IMR-90 (cell line): Measurements from ENCODE around the gene MARVELD3. TPM values are rescaled to one million over a fixed set of nuclear protein-coding genes. Genes with fewer than 3 reads are reported as not detected.

Source experiments
- ATAC-seq: fragments of 200-7000 bp; cut with Tn5 transposase; 2 replicates; pipeline ENCODE4 v1.9.1; 2020; ENCODE audit warnings: low read depth, mild to moderate bottlenecking, moderate library complexity
- BruUV-seq: library from RNA; stranded (reverse); fragments of 400-500 nt; replicated peaks from 2 replicates; lab custom pipeline; 2021; lab: Mats Ljungman, UMichigan
- CTCF ChIA-PET: fragments of 300-600 bp; formaldehyde crosslinking; extraction: SDS; loops from one replicate; lab custom pipeline; 2021; ENCODE audit warnings: antibody characterized with exemption; lab: Yijun Ruan, JAX
- POLR2A ChIA-PET: fragments of 300-600 bp; sonication (Branson Sonifier 250); formaldehyde crosslinking; loops from one replicate; lab custom pipeline; 2022; ENCODE audit warnings: antibody characterized with exemption; ENCODE audit not compliant: unreplicated experiment; lab: Charles Lee
- DNase-seq: peaks from one replicate; pipeline ENCODE4 v3.0.0; 2013
- H2AFZ ChIP-seq: replicated peaks from 2 replicates; pipeline ENCODE3; 2013; ENCODE audit warnings: low read length, mild to moderate bottlenecking; ENCODE audit not compliant: poor library complexity
- H2AK5ac ChIP-seq: 2 replicates; pipeline ENCODE4 v1.6.1; 2013; ENCODE audit warnings: low read depth, low read length, inconsistent platforms
- H2AK9ac ChIP-seq: replicated peaks from 2 replicates; pipeline ENCODE3; 2013; ENCODE audit warnings: mild to moderate bottlenecking, low read depth, low read length, moderate library complexity; ENCODE audit not compliant: poor library complexity
- H2BK120ac ChIP-seq: 2 replicates; pipeline ENCODE4 v1.6.1; 2013; ENCODE audit warnings: low read depth, low read length, inconsistent platforms
- H2BK15ac ChIP-seq: 3 replicates; pipeline ENCODE4 v1.6.1; 2013; ENCODE audit warnings: low read depth, low read length, inconsistent platforms
- H2BK20ac ChIP-seq: 2 replicates; pipeline ENCODE4 v1.6.1; 2013; ENCODE audit warnings: low read depth, mild to moderate bottlenecking, inconsistent platforms, low read length, moderate library complexity
- H2BK5ac ChIP-seq: 2 replicates; pipeline ENCODE4 v1.6.1; 2013; ENCODE audit warnings: mild to moderate bottlenecking, low read depth, low read length, inconsistent platforms; ENCODE audit not compliant: poor library complexity, severe bottlenecking
- H3K14ac ChIP-seq: replicated peaks from 2 replicates; pipeline ENCODE4 v1.6.1; 2013; ENCODE audit warnings: low read depth, low read length, inconsistent platforms
- H3K18ac ChIP-seq: 2 replicates; pipeline ENCODE4 v1.6.1; 2013; ENCODE audit warnings: low read depth, low read length, control low read depth
- H3K23ac ChIP-seq: 2 replicates; pipeline ENCODE4 v1.6.1; 2013; ENCODE audit warnings: low read depth, low read length, inconsistent platforms
- H3K27ac ChIP-seq: 2 replicates; pipeline ENCODE4 v1.5.1; 2013; ENCODE audit warnings: mild to moderate bottlenecking, control low read depth, low read length; ENCODE audit not compliant: insufficient read depth
- H3K27me3 ChIP-seq: 2 replicates; pipeline ENCODE4 v1.6.1; 2013; ENCODE audit warnings: low read length; ENCODE audit not compliant: control insufficient read depth, insufficient read depth
- H3K36me3 ChIP-seq: 2 replicates; pipeline ENCODE4 v1.6.1; 2013; ENCODE audit warnings: low read length, mixed read lengths; ENCODE audit not compliant: control insufficient read depth, insufficient read depth
- H3K4ac ChIP-seq: 2 replicates; pipeline ENCODE4 v1.6.1; 2013; ENCODE audit warnings: low read depth, low read length, inconsistent platforms
- H3K4me1 ChIP-seq: 2 replicates; pipeline ENCODE4 v1.6.1; 2013; ENCODE audit warnings: low read length, mixed read lengths; ENCODE audit not compliant: control insufficient read depth, insufficient read depth
- H3K4me2 ChIP-seq: 2 replicates; pipeline ENCODE4 v1.6.1; 2013; ENCODE audit warnings: low read depth, mild to moderate bottlenecking, control low read depth, low read length, moderate library complexity
- H3K4me3 ChIP-seq: 2 replicates; pipeline ENCODE4 v1.5.1; 2013; ENCODE audit warnings: low read depth, mild to moderate bottlenecking, control low read depth, low read length, moderate library complexity; ENCODE audit not compliant: insufficient read depth
- H3K56ac ChIP-seq: 2 replicates; pipeline ENCODE4 v1.6.1; 2013; ENCODE audit warnings: low read length, inconsistent platforms; ENCODE audit not compliant: insufficient read depth; ENCODE audit errors: extremely low read depth
- H3K79me1 ChIP-seq, 2 experiments: 2 replicates each; pipeline ENCODE4 v1.6.1; 2013; ENCODE audit warnings: low read length in 2 of 2, inconsistent platforms in 1 of 2, low read depth in 1 of 2
- H3K9ac ChIP-seq: 2 replicates; pipeline ENCODE4 v1.6.1; 2013; ENCODE audit warnings: low read depth, low read length, control low read depth
- H3K9me1 ChIP-seq: 2 replicates; pipeline ENCODE4 v1.6.1; 2013; ENCODE audit warnings: low read length, inconsistent platforms; ENCODE audit not compliant: insufficient read depth
- H3K9me3 ChIP-seq: 2 replicates; pipeline ENCODE4 v1.6.1; 2013; ENCODE audit warnings: low read length; ENCODE audit not compliant: control insufficient read depth, insufficient read depth
- H4K20me1 ChIP-seq: 2 replicates; pipeline ENCODE4 v1.6.1; 2013; ENCODE audit warnings: low read length, inconsistent platforms; ENCODE audit not compliant: insufficient read depth
- H4K5ac ChIP-seq: 2 replicates; pipeline ENCODE4 v1.6.1; 2013; ENCODE audit warnings: mild to moderate bottlenecking, low read depth, low read length, control low read depth
- H4K8ac ChIP-seq, 2 experiments: 2 replicates each; pipeline ENCODE4 v1.6.1; 2013; ENCODE audit warnings: low read depth in 2 of 2, low read length in 2 of 2, control low read depth in 1 of 2, inconsistent platforms in 1 of 2
- H4K91ac ChIP-seq: 2 replicates; pipeline ENCODE4 v1.6.1; 2013; ENCODE audit warnings: low read depth, low read length, inconsistent platforms; ENCODE audit not compliant: insufficient read depth
- BHLHE40 ChIP-seq: fragments of 150-350 bp; IDR thresholded peaks from 2 replicates; pipeline ENCODE4 v1.6.1; 2016; ENCODE audit warnings: mild to moderate bottlenecking, low read depth, low read length
- CEBPB ChIP-seq: IDR thresholded peaks from 2 replicates; pipeline ENCODE4 v1.6.1; 2012; ENCODE audit warnings: low read depth, low read length, improper control_type of control experiment
- CHD1 ChIP-seq: IDR thresholded peaks from 2 replicates; pipeline ENCODE4 v1.6.1; 2012; ENCODE audit warnings: low read depth, low read length, improper control_type of control experiment
- CTCF ChIP-seq: conservative IDR thresholded peaks from 2 replicates; pipeline ENCODE4 v1.5.1; 2012; ENCODE audit warnings: mild to moderate bottlenecking, low read depth, low read length, improper control_type of control experiment
- ELK1 ChIP-seq: fragments of 150-350 bp; IDR thresholded peaks from 2 replicates; pipeline ENCODE4 v1.6.1; 2016; ENCODE audit warnings: low read depth, mild to moderate bottlenecking, low read length, moderate library complexity, borderline replicate concordance
- FOS ChIP-seq: fragments of 150-350 bp; IDR thresholded peaks from 2 replicates; pipeline ENCODE4 v1.6.1; 2016; ENCODE audit warnings: low read depth, low read length
- MAFK ChIP-seq: IDR thresholded peaks from 2 replicates; pipeline ENCODE4 v1.6.1; 2012; ENCODE audit warnings: low read depth, low read length, improper control_type of control experiment
- MAZ ChIP-seq: IDR thresholded peaks from 2 replicates; pipeline ENCODE4 v1.6.1; 2012; ENCODE audit warnings: low read depth, mild to moderate bottlenecking, low read length, improper control_type of control experiment, moderate library complexity, borderline replicate concordance
- MXI1 ChIP-seq: IDR thresholded peaks from 2 replicates; pipeline ENCODE4 v1.6.1; 2012; ENCODE audit warnings: low read depth, mild to moderate bottlenecking, low read length, moderate library complexity, borderline replicate concordance
- NFE2L2 ChIP-seq: fragments of 150-350 bp; IDR thresholded peaks from 2 replicates; pipeline ENCODE4 v1.6.1; 2016; ENCODE audit warnings: low read depth, mild to moderate bottlenecking, low read length
- POLR2A ChIP-seq: IDR thresholded peaks from 2 replicates; pipeline ENCODE4 v1.6.1; 2012; ENCODE audit warnings: mild to moderate bottlenecking, low read depth, low read length
- RAD21 ChIP-seq: IDR thresholded peaks from 2 replicates; pipeline ENCODE4 v1.6.1; 2012; ENCODE audit warnings: low read length, improper control_type of control experiment
- RCOR1 ChIP-seq: IDR thresholded peaks from 2 replicates; pipeline ENCODE4 v1.6.1; 2012; ENCODE audit warnings: mild to moderate bottlenecking, low read length, improper control_type of control experiment; ENCODE audit not compliant: insufficient replicate concordance
- RFX5 ChIP-seq: IDR thresholded peaks from 2 replicates; pipeline ENCODE4 v1.8.0; 2012; ENCODE audit warnings: low read depth, mild to moderate bottlenecking, low read length, moderate library complexity
- SMC3 ChIP-seq: fragments of 150-350 bp; IDR thresholded peaks from 2 replicates; pipeline ENCODE4 v1.6.1; 2016; ENCODE audit warnings: low read depth, mild to moderate bottlenecking, antibody characterized with exemption, low read length, moderate library complexity
- USF2 ChIP-seq: fragments of 150-350 bp; IDR thresholded peaks from 2 replicates; pipeline ENCODE4 v1.6.1; 2017; ENCODE audit warnings: mild to moderate bottlenecking, antibody characterized with exemption, low read length, low read depth
- WGBS, 2 experiments: methylation state at CpG; one replicate each; pipeline versions ENCODE4 v1.1.5 to v1.1.7; 2013; ENCODE audit warnings: missing lambda C conversion rate in 2 of 2; ENCODE audit not compliant: insufficient read length in 1 of 2; ENCODE audit errors: extremely low coverage in 2 of 2; 5-methylcytosine and 5-hydroxymethylcytosine counted together
- dilution Hi-C: fragments of 300-500 bp; cut with HindIII; formaldehyde crosslinking; loops from one replicate; pipeline ENCODE4 v1.14.3; 2018; ENCODE audit warnings: low sequenced_read_pairs; ENCODE audit not compliant: unreplicated experiment
- in situ Hi-C: fragments of 300-500 bp; cut with MboI; formaldehyde crosslinking; loops from 3 replicates; pipeline ENCODE4 v1.14.3; 2019; ENCODE audit warnings: low sequenced_read_pairs, inconsistent platforms, mixed read lengths
- intact Hi-C: fragments of 100-400 bp; cut with micrococcal nuclease; formaldehyde crosslinking; loops from 2 replicates; pipeline ENCODE4 v1.10.0; 2022
- polyA plus RNA-seq, 3 experiments: library from polyadenylated mRNA; depleted of rRNA; stranded (reverse); fragments of >200 nt; gene quantifications; 2 replicates each; pipeline ENCODE4 v1.2.3, GENCODE V29; 2012; ENCODE audit warnings: low replicate concordance in 1 of 3
- total RNA-seq: library from RNA; depleted of rRNA; stranded (reverse); fragments of >200 nt; gene quantifications from 2 replicates; pipeline ENCODE4 v1.2.3, GENCODE V29; 2012

MARVELD3 gene
- total and polyA plus RNA-seq, 2 of the 4 experiments (the other 2 are of a cell fraction), result not detected

GRCh38 chr16:71675380-71675779, 49.4 kb downstream of the MARVELD3 start:
- H4K91ac ChIP-seq, result no peak overlapping the region
- no peak overlapping the region for H3K14ac ChIP-seq
- H3K27me3 ChIP-seq, result no peaks in the 10 kb centered on the region
- H3K79me1 ChIP-seq, result peaks cover 6% of the 10 kb centered on the region in 2 experiments; a peak in 3 of 4 replicates
- no CpG with 5 or more reads among the region's 3 CpGs for whole genome bisulfite sequencing, 2 experiments
- no peak overlapping the region for H2BK5ac ChIP-seq
- H3K36me3 ChIP-seq, result peaks cover 16% of the 10 kb centered on the region
- ChIA-PET CTCF (no interaction called here), POLR2A (no interaction called here)
- H3K23ac ChIP-seq, result no peak overlapping the region
- no TSS peak for BruUV-seq
- no peak overlapping the region for H2BK15ac ChIP-seq
- ATAC-seq, result peak; percentile 87
- TF ChIP-seq CHD1 (no peak), CEBPB (no peak), BHLHE40 (no peak), CTCF (no peak), MAZ (no peak), FOS (no peak), RCOR1 (no peak), USF2 (no peak), ELK1 (no peak), POLR2A (no peak), RFX5 (no peak), NFE2L2 (no peak), RAD21 (no peak), SMC3 (no peak), MAFK (no peak), MXI1 (no peak)
- no peak overlapping the region for H3K18ac ChIP-seq
- no peak overlapping the region for H4K8ac ChIP-seq
- peaks cover 10% of the 10 kb centered on the region; the same call in 1 of the 2 replicates for H3K9me1 ChIP-seq
- no peak overlapping the region for H3K4me3 ChIP-seq
- H3K4ac ChIP-seq, result no peak overlapping the region
- no peak overlapping the region for H2AK9ac ChIP-seq
- intact Hi-C loops (no loop called here), in situ Hi-C loops (no loop called here), dilution Hi-C loops (no loop called here)
- no peak overlapping the region for H2AFZ ChIP-seq
- no peak overlapping the region for H2BK20ac ChIP-seq
- H3K27ac ChIP-seq, result no peak overlapping the region
- H3K56ac ChIP-seq, result no peak overlapping the region
- H3K4me1 ChIP-seq, result peaks cover 5% of the 10 kb centered on the region
- H2AK5ac ChIP-seq, result no peak overlapping the region
- H3K9me3 ChIP-seq, result no peaks in the 10 kb centered on the region
- DNase-seq, result peak; percentile 49
- H2BK120ac ChIP-seq, result no peak overlapping the region
- H3K4me2 ChIP-seq, result no peak overlapping the region
- H4K20me1 ChIP-seq, result 0 out of 2 replicates have a peak, but pooled peaks cover 4% of the 10 kb centered on the region
- no peak overlapping the region for H4K5ac ChIP-seq
- no peak overlapping the region for H3K9ac ChIP-seq
